ENCODE data around the gene EIF1. TPM values are rescaled to one million over a fixed set of nuclear protein-coding genes. Genes with fewer than 3 reads are reported as not detected.
A peak's percentile ranks its signal among the peaks of the same experiment; 100 is the strongest.

Gene EIF1
- total RNA-seq, 2 donors from 2014 or later, result 99.5 to 120 TPM

DNA sequence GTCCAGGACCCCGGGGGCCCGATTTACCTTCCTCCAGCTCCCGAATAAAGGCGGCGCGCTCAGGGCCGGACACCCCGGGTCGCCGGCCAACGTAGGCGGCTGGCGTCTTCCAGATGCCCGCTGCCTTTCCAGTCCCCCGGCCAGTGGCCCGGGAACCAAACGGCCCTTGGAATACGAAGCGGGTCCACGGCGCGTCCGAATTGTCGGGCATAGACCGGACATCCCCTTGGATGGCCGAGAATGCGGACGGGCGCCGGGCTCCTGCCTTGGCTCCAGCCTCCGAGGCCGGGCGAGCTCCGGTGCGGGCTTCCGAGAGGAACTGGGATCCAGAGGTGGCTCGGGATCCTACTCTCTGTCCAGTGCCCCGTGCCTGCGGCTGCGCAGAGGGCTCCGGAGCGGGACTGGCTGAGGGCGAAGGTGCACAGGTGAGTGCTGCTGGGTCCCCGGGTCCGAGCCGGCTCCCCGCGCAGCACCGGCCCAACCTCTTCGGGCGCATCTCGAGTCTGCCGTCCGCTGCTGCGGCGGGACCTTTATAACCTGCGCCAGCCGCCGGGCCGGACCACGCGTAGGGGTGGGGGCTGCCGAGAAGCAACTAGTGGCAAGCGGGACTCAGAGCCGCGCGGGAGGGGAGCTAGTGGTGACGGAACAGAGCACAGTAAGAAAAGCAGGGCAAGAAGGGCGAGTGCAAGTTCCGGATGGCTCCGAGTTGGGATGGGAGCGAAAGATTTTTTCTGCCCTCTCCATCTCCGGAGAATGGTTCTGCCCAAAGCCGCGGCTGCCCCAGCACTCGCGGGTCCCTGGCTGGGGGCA, 45.7 kb downstream of the EIF1 start, which contains the start of gene HAP1:
Gene HAP1, minus strand, starts transcription at position 505 of the 810 bp plus-strand sequence. Its CDS starts 9 bp downstream, at position 496.
- DNase-seq, result peak; percentile 13 to 47 (median 32)
- peak within 1 kb of the TSS in 1 of 2 donors; percentile 30 for H3K4me3 ChIP-seq
- 1 to 2% methylated on average over 20 to 72 of the region's 77 CpGs for WGBS, 2 donors
- ATAC-seq, result peak; percentile 15
- peak in 2 of 3 donors; percentile 59 to 76 for TF ChIP-seq POLR2A (IDR thresholded peaks at IDR 0.05)
- TF ChIP-seq, protein P1, sequence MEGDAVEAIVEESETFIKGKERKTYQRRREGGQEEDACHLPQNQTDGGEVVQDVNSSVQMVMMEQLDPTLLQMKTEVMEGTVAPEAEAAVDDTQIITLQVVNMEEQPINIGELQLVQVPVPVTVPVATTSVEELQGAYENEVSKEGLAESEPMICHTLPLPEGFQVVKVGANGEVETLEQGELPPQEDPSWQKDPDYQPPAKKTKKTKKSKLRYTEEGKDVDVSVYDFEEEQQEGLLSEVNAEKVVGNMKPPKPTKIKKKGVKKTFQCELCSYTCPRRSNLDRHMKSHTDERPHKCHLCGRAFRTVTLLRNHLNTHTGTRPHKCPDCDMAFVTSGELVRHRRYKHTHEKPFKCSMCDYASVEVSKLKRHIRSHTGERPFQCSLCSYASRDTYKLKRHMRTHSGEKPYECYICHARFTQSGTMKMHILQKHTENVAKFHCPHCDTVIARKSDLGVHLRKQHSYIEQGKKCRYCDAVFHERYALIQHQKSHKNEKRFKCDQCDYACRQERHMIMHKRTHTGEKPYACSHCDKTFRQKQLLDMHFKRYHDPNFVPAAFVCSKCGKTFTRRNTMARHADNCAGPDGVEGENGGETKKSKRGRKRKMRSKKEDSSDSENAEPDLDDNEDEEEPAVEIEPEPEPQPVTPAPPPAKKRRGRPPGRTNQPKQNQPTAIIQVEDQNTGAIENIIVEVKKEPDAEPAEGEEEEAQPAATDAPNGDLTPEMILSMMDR (IDR thresholded peaks at IDR 0.05), result no peak
- H3K27me3 ChIP-seq, result peaks cover 4 to 18% of the 10 kb centered on the region in 2 donors
- no peaks in the 10 kb centered on the region for H3K36me3 ChIP-seq (replicated peaks in 1 of 2; ENCODE audit: insufficient read depth in 1 of 2, low read depth in 2 of 2)
- peaks cover 33% of the 10 kb centered on the region for H3K4me1 ChIP-seq
- no peak within 1 kb of the TSS for H3K27ac ChIP-seq
- intact Hi-C loops (cut with DNase I), result no loop called here
- H3K9me3 ChIP-seq, result no peaks in the 10 kb centered on the region

DNA sequence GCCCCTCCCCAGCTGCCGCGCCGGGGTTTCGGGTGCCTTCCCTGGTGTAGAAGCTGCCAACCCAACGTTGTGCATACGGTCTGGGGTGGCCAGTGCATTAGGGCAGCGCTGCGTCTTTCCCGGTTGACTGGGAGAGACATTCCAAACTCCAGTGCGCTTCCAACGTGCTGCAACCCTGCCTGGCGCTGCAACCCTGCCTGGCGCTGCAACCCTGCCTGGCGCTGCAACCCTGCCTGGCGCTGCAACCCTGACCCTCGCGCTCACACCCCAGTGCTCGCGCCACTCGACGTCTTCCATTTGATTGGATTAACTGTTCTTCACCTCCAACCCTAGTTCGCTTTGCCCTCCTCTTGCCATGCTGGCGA, 46.2 kb downstream of the EIF1 start:
- H3K9me3 ChIP-seq, result no peaks in the 10 kb centered on the region
- intact Hi-C loops (cut with DNase I), result no loop called here
- H3K27ac ChIP-seq, result no peak overlapping the region
- 5 to 16% methylated on average over 2 to 23 of the region's 23 CpGs for whole genome bisulfite sequencing, 2 donors
- ATAC-seq (no peak), DNase-seq (peak in 1 of 4 donors; percentile 14)
- peaks cover 4 to 18% of the 10 kb centered on the region in 2 donors for H3K27me3 ChIP-seq
- TF ChIP-seq, protein P1 (IDR thresholded peaks at IDR 0.05), result no peak
- no peak for TF ChIP-seq POLR2A (IDR thresholded peaks at IDR 0.05)
- no peak overlapping the region for H3K4me3 ChIP-seq
- H3K36me3 ChIP-seq (replicated peaks in 1 of 2; ENCODE audit: insufficient read depth in 1 of 2, low read depth in 2 of 2), result no peaks in the 10 kb centered on the region
- peaks cover 38% of the 10 kb centered on the region for H3K4me1 ChIP-seq

DNA sequence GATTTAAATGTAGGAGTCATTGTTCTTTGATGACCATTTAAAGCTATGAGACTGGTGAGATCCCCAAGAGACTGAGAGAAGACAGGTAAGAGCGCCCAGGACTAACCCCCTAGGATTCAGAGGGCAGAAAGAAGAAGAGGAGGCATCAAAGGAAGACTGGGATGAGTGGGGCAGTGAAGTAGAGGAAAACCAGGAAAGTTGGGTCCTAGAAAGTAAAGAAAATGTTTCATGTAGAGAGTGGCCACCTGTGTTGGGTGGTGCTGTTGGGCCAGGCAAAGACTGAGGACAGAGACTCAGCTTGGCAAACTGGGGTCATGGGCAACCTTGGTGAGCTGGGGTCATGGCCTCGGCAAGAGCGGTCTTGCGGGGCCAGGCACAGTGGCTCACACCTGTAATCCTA, 47.1 kb downstream of the EIF1 start:
- Histone ChIP-seq H3K36me3 (replicated peaks in 1 of 2; ENCODE audit: insufficient read depth in 1 of 2, low read depth in 2 of 2) (no peaks in the 10 kb centered on the region), H3K4me1 (peaks cover 38% of the 10 kb centered on the region), H3K27ac (no peak overlapping the region), H3K27me3 (peaks cover 4 to 18% of the 10 kb centered on the region in 2 donors), H3K9me3 (no peaks in the 10 kb centered on the region), H3K4me3 (no peak overlapping the region)
- 68 to 69% methylated on average over 4 of the region's 4 CpGs for WGBS, 2 donors
- no peak for ATAC-seq
- no peak for DNase-seq
- intact Hi-C loops (cut with DNase I), result no loop called here
- TF ChIP-seq, protein P1 (IDR thresholded peaks at IDR 0.05), result no peak

DNA sequence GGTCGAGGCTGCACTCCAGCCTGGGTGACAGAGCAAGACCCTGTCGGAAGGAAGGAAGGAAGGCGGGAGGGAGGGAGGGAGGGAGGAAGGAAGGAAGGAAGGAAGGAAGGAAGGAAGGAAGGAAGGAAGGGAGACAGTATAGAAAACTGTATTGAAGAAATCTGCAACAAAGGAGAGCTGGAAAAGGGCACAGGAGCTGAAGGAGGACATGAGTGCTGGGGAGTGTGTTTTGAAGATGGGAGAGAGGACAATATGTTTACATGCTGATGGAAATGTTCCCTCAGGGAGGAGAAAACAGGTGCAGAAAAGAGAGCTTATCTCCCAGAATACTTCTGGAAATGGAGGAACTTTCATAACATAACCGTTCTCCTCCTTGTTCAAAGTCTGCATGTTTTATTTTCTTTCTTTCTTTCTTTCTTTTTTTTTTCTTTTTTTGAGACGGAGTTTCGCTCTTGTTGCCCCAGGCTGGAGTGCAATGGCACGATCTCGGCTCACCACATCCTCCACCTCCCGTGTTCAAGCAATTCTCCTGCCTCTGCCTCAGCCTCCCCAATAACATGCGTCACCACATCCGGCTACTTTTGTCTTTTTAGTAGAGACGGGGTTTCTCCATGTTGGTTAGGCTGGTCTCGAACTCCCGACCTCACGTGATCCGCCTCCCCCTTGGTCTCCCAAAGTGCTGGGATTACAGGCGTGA, 48.4 kb downstream of the EIF1 start:
- Histone ChIP-seq H3K36me3 (replicated peaks in 1 of 2; ENCODE audit: insufficient read depth in 1 of 2, low read depth in 2 of 2) (no peaks in the 10 kb centered on the region), H3K4me3 (no peak overlapping the region), H3K4me1 (peaks cover 38% of the 10 kb centered on the region), H3K27me3 (peaks cover 4 to 18% of the 10 kb centered on the region in 2 donors), H3K27ac (no peak overlapping the region), H3K9me3 (no peaks in the 10 kb centered on the region)
- intact Hi-C loops (cut with DNase I), result no loop called here
- TF ChIP-seq POLR2A (IDR thresholded peaks at IDR 0.05), result no peak
- TF ChIP-seq, protein P1 (IDR thresholded peaks at IDR 0.05), result no peak
- DNase-seq, result no peak
- 49 to 58% methylated on average over 17 of the region's 17 CpGs for WGBS, 2 donors
- ATAC-seq, result no peak
